Esophagus muscularis mucosa (tissue), 4 donors: ENCODE measurements around the gene OR6J1.

ENCODE experiments used
- EP300 ChIP-seq: sonication (generic); formaldehyde crosslinking; IDR thresholded peaks from one replicate; pipeline ENCODE4 v1.6.1; 2017; ENCODE audit warnings: antibody characterized with exemption
- POLR2A ChIP-seq: fragments of 450-650 bp; IDR thresholded peaks from one replicate; pipeline ENCODE4 v1.6.1; 2017; ENCODE audit warnings: antibody characterized with exemption, moderate library complexity, mild to moderate bottlenecking, low read depth
- POLR2AphosphoS5 ChIP-seq, 2 donors: sonication (generic); formaldehyde crosslinking; IDR thresholded peaks; one replicate each; pipeline ENCODE4 v1.6.1; 2017; ENCODE audit warnings: antibody characterized with exemption in 2 of 2
- TF ChIP-seq, protein P1 (sequence below), 3 experiments: fragments of 200-600 bp in 2 of 3; fragments of 450-650 bp in 1 of 3; sonication (generic) in 2 of 3; IDR thresholded peaks; one replicate each; pipeline ENCODE4 v1.5.1; 2017 to 2019; ENCODE audit warnings: antibody characterized with exemption in 3 of 3, mild to moderate bottlenecking in 2 of 3, moderate library complexity in 1 of 3

DNA sequence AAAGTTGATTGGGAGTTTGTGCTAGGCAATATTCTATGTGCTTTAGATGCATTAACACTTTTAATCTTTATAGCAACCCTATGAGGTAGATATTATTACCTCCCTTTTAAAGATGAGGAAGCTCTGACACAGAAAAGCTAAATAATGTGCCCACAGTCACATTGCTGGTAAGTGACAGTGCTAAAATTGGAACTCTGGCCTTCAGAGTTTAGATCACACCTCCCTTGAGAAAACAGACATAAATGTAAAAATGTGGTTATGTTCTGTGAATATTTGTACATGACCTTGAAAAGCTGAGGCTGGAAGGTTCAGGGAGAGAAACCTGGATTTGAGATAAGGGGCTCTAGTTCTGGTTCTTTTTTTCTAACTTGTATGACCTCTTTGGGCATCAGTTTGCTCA is 44.1 kb downstream of the OR6J1 start:
- TF ChIP-seq POLR2A (no peak), POLR2AphosphoS5 (IDR thresholded peaks at IDR 0.05) (no peak), EP300 (no peak)
- TF ChIP-seq, protein P1, sequence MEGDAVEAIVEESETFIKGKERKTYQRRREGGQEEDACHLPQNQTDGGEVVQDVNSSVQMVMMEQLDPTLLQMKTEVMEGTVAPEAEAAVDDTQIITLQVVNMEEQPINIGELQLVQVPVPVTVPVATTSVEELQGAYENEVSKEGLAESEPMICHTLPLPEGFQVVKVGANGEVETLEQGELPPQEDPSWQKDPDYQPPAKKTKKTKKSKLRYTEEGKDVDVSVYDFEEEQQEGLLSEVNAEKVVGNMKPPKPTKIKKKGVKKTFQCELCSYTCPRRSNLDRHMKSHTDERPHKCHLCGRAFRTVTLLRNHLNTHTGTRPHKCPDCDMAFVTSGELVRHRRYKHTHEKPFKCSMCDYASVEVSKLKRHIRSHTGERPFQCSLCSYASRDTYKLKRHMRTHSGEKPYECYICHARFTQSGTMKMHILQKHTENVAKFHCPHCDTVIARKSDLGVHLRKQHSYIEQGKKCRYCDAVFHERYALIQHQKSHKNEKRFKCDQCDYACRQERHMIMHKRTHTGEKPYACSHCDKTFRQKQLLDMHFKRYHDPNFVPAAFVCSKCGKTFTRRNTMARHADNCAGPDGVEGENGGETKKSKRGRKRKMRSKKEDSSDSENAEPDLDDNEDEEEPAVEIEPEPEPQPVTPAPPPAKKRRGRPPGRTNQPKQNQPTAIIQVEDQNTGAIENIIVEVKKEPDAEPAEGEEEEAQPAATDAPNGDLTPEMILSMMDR (IDR thresholded peaks at IDR 0.05): no peak
